HG03196 (cell line): ENCODE results near the gene IFNLR1.

Experiments used
- ATAC-seq: cut with Tn5 transposase; IDR thresholded peaks from one replicate; pipeline ENCODE4 v1.9.1; 2021; ENCODE audit not compliant: unreplicated experiment

Gene IFNLR1

GRCh38 chr1:24125456-24125855 is 61.6 kb downstream of the IFNLR1 start:
- ATAC-seq: no peak

DNA sequence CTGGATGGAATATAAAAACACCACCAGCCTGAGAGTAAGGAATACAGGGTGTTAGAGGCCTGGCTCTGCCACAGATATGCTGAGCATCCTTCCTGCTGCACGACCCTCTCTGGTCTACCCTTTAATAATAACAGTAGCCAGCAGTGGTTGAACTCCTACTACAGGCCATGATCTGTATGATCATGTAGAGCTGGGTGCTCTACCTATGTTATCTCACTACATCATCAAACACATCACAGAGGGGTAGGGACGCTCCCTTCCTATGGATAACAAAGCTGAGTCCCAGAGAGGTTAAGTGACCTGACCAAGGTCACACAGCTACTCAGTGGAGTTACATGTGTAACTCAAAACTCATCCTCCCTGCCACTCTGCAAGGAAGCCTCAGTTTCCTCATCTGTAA is 62.1 kb downstream of the IFNLR1 start:
- no peak for ATAC-seq

- no peak for ATAC-seq
Observed at GRCh38 chr1:24123611-24124010, 63.5 kb downstream of the IFNLR1 start.

DNA sequence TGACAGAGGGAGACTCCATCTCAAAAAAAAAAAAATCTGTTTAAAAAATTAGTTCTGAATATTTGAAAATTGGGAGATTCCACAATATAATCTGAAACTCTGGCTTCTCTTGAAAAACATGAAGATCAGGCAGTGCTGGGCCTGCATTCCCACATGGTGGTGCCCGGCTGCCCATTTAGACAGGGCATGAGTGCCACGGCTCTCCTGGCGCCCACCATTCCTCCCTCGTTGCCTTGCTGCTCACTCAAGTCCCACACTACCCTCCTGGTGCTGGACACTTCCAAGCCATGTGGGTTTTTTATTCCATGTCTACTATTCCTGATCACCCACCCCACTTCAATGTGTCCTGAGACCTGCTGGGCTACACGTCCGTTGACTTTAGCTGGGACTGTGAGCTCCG is 64.3 kb downstream of the IFNLR1 start:
- no peak for ATAC-seq

- ATAC-seq: no peak
Observed at GRCh38 chr1:24121406-24121805, 65.7 kb downstream of the IFNLR1 start.

- ATAC-seq: no peak
Observed at GRCh38 chr1:24120965-24121364, 66.1 kb downstream of the IFNLR1 start.

GRCh38 chr1:24119859-24120756 is 67.0 kb downstream of the IFNLR1 start:
- no peak for ATAC-seq

GRCh38 chr1:24119489-24119858 is 67.6 kb downstream of the IFNLR1 start:
- no peak for ATAC-seq

DNA sequence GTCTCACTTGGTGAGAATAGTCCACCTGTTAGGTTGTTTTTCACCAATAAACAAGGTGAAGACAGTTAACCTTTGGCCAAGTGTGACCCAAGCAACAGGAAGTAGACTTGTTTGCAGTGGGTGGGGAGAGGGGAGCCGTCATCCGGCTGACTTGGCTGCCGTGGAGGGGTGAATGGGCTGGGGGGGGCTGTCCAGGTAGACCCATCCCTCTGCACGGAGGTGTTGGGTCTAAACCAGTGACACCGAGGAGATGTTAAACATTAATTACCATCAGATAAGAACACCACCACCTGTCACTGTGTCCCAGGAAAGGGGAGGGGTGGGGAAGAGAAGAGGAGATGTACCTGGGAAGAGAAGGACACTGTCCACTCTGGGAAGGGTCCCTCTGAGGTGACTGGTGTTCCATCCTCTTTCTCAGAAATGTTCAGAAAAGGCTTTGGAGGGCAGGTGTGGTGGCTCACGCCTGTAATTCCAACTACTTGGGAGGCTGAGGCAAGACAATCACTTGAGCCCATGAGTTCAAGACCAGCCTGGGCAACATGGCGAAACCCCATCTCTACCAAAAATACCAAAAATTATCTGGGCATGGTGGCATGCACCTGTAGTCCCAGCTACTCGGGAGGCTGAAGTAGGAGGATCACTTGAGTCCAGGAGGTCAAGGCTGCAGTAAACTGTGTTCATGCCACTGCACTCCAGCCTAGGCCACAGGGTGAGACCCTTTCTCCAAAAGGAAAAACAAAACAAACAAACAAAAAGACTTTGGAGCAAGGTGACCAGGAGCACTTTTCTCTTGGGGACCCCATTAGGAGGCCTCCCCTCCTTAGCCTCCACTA is 68.5 kb downstream of the IFNLR1 start:
- ATAC-seq: no peak

- ATAC-seq: no peak
Observed at GRCh38 chr1:24117722-24118409, 69.2 kb downstream of the IFNLR1 start.

DNA sequence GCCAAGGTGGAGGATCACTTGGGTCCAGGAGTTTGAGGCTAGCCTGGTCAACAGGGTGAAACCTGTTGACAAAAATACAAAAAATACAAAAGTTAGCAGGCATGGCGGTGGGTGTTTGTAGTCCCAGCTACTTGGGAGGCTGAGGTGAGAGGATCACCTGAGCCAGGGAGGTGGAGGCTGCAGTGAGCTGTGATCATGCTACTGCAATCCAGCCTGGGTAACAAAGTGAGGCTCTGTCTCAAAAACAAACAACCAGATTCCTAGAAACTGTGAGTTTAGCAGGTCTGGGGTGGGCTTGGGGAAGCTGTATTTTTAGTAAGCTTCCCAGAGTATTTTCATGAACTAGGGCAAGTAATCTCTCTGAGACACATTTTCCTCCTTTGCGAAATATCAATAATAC is 70.0 kb downstream of the IFNLR1 start:
- ATAC-seq: no peak

DNA sequence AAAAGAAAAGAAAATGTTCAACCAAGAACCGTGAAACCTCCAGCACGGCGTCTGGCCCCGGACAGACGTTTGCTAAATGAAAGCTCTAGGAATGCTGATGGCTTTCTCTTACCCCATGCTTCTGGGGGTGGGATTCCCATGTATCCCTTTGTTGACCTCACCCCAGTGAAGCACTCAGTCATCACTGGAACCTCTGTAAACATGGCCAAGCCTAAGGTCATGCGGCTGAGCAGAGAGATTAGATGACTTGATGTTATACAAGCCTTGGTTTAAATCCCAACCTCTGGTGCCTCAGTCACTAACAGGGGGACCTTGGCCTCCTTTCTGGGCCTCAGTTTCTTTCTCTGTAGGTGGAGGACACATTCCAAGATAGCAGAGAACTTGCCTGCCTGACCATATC is 72.3 kb downstream of the IFNLR1 start:
- ATAC-seq: no peak

DNA sequence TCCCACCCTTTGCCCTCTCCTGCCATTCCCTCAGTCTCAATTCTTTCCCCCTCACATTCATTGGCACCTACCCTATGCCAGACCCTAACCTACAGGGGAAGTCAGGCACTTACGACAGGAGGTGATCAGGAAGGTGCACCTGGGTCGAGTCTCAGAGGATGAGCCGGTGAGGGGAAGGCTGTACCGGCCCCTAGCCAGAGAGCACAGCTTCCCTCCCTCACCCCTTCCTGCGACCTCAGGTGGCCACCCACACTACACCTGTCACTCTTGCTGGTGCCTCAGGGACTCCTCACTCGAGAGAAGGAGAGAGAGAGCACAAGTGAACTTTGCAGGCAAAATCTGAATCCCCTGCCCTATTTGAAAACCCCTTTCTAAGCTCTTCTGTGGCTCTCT is 73.5 kb downstream of the IFNLR1 start:
- no peak for ATAC-seq

GRCh38 chr1:24111996-24112779 is 74.9 kb downstream of the IFNLR1 start, which contains the start of gene MYOM3:
TSS of gene MYOM3 (minus strand) at chr1:24112135. CDS start at chr1:24108636, 3,499 bp downstream.
- no peak for ATAC-seq

DNA sequence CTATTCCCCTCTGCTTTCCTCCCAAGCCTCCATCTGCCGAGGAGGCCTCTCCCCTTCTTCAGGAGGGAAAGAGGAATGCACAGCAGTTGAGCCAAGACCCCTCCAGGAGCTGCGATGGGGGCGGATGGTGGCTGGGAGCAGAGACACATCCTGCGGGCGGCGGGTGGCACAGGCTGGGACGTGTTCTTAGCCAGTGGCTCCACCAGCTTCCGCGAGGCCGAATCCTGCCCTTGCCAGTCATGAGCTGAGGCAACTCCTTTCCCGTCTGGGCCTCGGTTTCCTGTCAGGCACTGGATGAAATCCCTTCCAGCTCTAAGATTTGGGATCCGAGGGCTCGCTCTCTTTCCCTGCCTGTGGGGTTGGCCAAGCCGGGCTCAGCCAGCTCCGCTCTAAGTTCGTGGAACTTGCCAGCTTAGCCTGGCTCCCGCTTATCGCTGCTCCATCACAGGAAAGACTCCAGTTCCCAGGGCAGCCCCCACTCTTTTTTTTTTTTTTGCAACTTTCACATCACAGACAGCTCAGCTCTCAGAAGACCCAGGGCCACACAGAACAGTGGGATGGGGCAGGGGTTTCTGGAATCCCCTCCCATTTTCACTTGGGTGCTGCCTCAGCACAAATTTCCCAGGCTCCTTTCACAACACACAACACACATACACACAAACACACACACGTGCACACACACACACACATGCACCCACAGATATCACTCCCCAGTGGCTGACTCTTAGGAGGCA is 75.7 kb downstream of the IFNLR1 start:
- no peak for ATAC-seq

GRCh38 chr1:24110642-24111261 is 76.3 kb downstream of the IFNLR1 start:
- no peak for ATAC-seq

- ATAC-seq: no peak
Observed at GRCh38 chr1:24109686-24110475, 77.2 kb downstream of the IFNLR1 start.

GRCh38 chr1:24109166-24109483 is 78.0 kb downstream of the IFNLR1 start:
- no peak for ATAC-seq
